Astrocyte (in vitro differentiated cells and primary cell): Measurements from ENCODE around the gene LRCH1. TPM values are rescaled to one million over a fixed set of nuclear protein-coding genes. Genes with fewer than 3 reads are reported as not detected.

Experiments
- DNase-seq: peaks from one replicate; pipeline ENCODE4 v3.0.0-alpha.2; 2010; ENCODE audit warnings: low read depth
- FAIRE-seq: peaks from 2 replicates; lab custom pipeline; 2011; peaks lifted over from hg19 to GRCh38; lab: Jason Lieb, UNC
- H2AFZ ChIP-seq: 2 replicates; pipeline ENCODE4 v1.6.0; 2012; ENCODE audit warnings: low read depth, low read length, inconsistent platforms
- H3K27ac ChIP-seq: 2 replicates; pipeline ENCODE4 v1.5.1; 2011; ENCODE audit warnings: low read depth, low read length, inconsistent platforms
- H3K27me3 ChIP-seq: 2 replicates; pipeline ENCODE4 v1.6.0; 2011; ENCODE audit warnings: low read length, inconsistent platforms; ENCODE audit not compliant: insufficient read depth
- H3K36me3 ChIP-seq: 2 replicates; pipeline ENCODE4 v1.5.1; 2011; ENCODE audit warnings: low read length, inconsistent platforms; ENCODE audit not compliant: insufficient read depth
- H3K4me1 ChIP-seq: 2 replicates; pipeline ENCODE4 v1.5.1; 2011; ENCODE audit warnings: low read length, inconsistent platforms; ENCODE audit not compliant: insufficient read depth
- H3K4me2 ChIP-seq: 2 replicates; pipeline ENCODE4 v1.6.0; 2012; ENCODE audit warnings: low read length, inconsistent platforms
- H3K4me3 ChIP-seq: 2 replicates; pipeline ENCODE4 v1.5.1; 2011; ENCODE audit warnings: low read depth, mild to moderate bottlenecking, low read length, inconsistent platforms; ENCODE audit not compliant: insufficient read depth
- H3K79me2 ChIP-seq: 2 replicates; pipeline ENCODE4 v1.6.0; 2012; ENCODE audit warnings: mild to moderate bottlenecking, low read length, inconsistent platforms; ENCODE audit not compliant: insufficient read depth
- H3K9ac ChIP-seq: 2 replicates; pipeline ENCODE4 v1.6.0; 2012; ENCODE audit warnings: mild to moderate bottlenecking, low read length, inconsistent platforms
- H3K9me3 ChIP-seq: 2 replicates; pipeline ENCODE4 v1.5.1; 2012; ENCODE audit warnings: low read depth, mild to moderate bottlenecking, low read length, inconsistent platforms; ENCODE audit not compliant: insufficient read depth
- H4K20me1 ChIP-seq: 2 replicates; pipeline ENCODE4 v1.6.0; 2012; ENCODE audit warnings: low read length, inconsistent platforms; ENCODE audit not compliant: insufficient read depth
- H3K27ac Mint-ChIP-seq: one replicate; pipeline ENCODE4 v1.8.0; 2021; ENCODE audit warnings: mild to moderate bottlenecking, mixed read lengths; ENCODE audit not compliant: unreplicated experiment
- H3K27me3 Mint-ChIP-seq: one replicate; pipeline ENCODE4 v1.8.0; 2021; ENCODE audit warnings: low read depth, mixed read lengths; ENCODE audit not compliant: unreplicated experiment
- H3K36me3 Mint-ChIP-seq: one replicate; pipeline ENCODE4 v1.8.0; 2021; ENCODE audit warnings: low read depth, mixed read lengths; ENCODE audit not compliant: unreplicated experiment
- H3K4me1 Mint-ChIP-seq: one replicate; pipeline ENCODE4 v1.8.0; 2021; ENCODE audit warnings: low read depth, mixed read lengths; ENCODE audit not compliant: unreplicated experiment
- H3K4me3 Mint-ChIP-seq: one replicate; pipeline ENCODE4 v1.8.0; 2021; ENCODE audit warnings: mild to moderate bottlenecking, moderate library complexity, mixed read lengths; ENCODE audit not compliant: unreplicated experiment
- H3K9me3 Mint-ChIP-seq: one replicate; pipeline ENCODE4 v1.8.0; 2021; ENCODE audit warnings: mild to moderate bottlenecking, mixed read lengths; ENCODE audit not compliant: unreplicated experiment
- EZH2 ChIP-seq: IDR thresholded peaks from 2 replicates; pipeline ENCODE4 v1.6.1; 2012; ENCODE audit warnings: mild to moderate bottlenecking, low read length, inconsistent platforms; ENCODE audit not compliant: insufficient read depth
- total RNA-seq: library from RNA; stranded (reverse); gene quantifications from 2 replicates; pipeline ENCODE4 v1.2.1, GENCODE V29; 2021
- TF ChIP-seq, protein P1 (sequence below): IDR thresholded peaks from 2 replicates; pipeline ENCODE4 v1.5.1; 2011; ENCODE audit warnings: low read depth, mild to moderate bottlenecking, inconsistent platforms, low read length, moderate library complexity; ENCODE audit not compliant: insufficient read depth

The LRCH1 gene
- total RNA-seq, 1 donor from 2014 or later: 17.7 TPM

DNA sequence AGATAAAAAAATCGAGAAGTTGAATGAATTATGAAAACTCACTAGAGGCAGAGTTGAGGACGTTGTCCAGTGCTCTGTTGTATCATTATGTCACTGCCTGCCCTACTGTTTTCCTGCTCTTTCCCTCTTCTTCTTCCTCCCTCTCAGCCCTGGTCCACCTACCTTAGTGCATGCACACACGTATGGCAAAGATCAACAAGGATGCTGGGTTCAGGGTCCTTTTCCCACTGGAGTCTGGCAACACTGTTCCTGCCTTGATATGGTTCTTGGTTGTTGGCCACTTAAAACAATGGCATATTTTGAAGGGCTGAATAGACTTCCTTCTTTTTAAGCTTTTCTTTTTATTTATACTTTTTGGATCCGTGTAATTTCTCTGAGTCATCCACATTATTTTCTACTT, 74.5 kb downstream of the LRCH1 start:
- no peak overlapping the region for H3K4me2 ChIP-seq
- peaks cover 80% of the 10 kb centered on the region for H3K79me2 ChIP-seq
- H3K36me3 ChIP-seq: no peaks in the 10 kb centered on the region
- DNase-seq (no peak), FAIRE-seq (no peak)
- Mint-ChIP-seq H3K36me3 (no peaks in the 10 kb centered on the region), H3K4me3 (no peak overlapping the region), H3K4me1 (peaks cover 32% of the 10 kb centered on the region), H3K27ac (no peak overlapping the region), H3K27me3 (no peaks in the 10 kb centered on the region), H3K9me3 (no peaks in the 10 kb centered on the region)
- peaks cover 7% of the 10 kb centered on the region for H3K4me1 ChIP-seq
- H3K9me3 ChIP-seq: no peaks in the 10 kb centered on the region
- no peak overlapping the region for H3K27ac ChIP-seq
- no peak overlapping the region for H2AFZ ChIP-seq
- H4K20me1 ChIP-seq: peaks cover 67% of the 10 kb centered on the region
- H3K27me3 ChIP-seq: no peaks in the 10 kb centered on the region
- H3K4me3 ChIP-seq: no peak overlapping the region
- no peak overlapping the region for H3K9ac ChIP-seq
- no peak for TF ChIP-seq EZH2
- TF ChIP-seq, protein P1, sequence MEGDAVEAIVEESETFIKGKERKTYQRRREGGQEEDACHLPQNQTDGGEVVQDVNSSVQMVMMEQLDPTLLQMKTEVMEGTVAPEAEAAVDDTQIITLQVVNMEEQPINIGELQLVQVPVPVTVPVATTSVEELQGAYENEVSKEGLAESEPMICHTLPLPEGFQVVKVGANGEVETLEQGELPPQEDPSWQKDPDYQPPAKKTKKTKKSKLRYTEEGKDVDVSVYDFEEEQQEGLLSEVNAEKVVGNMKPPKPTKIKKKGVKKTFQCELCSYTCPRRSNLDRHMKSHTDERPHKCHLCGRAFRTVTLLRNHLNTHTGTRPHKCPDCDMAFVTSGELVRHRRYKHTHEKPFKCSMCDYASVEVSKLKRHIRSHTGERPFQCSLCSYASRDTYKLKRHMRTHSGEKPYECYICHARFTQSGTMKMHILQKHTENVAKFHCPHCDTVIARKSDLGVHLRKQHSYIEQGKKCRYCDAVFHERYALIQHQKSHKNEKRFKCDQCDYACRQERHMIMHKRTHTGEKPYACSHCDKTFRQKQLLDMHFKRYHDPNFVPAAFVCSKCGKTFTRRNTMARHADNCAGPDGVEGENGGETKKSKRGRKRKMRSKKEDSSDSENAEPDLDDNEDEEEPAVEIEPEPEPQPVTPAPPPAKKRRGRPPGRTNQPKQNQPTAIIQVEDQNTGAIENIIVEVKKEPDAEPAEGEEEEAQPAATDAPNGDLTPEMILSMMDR: no peak

DNA sequence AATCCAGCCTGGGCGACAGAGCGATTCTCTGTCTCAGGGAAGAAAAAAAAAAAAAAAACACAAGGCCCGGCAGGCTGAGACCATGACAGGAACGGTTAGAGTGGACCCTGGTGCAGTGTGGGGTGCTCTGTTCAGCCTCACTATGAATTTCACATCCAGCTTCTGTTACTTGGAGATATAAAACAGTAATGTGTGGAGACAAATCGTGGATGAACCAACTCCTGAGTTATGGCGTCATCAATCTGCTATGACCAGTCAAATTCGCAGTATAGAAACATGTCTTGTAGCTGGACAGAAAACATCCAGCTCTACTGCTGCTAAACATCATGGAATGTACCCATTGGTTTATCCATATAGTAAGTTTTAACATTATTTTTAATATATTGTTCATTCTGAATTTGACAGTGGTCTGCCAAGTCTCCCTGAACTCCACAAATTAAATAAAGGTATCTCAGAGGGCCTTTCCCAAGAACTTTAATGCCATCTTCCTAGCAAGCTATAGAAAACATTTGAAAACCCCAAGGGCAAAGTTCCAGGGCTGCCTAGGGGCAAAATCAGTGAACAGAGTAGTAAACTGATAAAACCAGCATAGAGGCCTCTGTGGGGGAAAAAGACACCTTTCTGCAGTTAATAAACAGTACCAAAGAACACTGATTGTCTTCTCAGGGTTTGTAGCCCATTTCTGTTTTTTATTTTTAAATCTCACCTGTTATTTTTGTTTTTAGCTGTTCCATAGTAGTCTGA, 75.8 kb downstream of the LRCH1 start:
- H3K4me1 ChIP-seq: peaks cover 9% of the 10 kb centered on the region
- H2AFZ ChIP-seq: no peak overlapping the region
- H3K27me3 ChIP-seq: no peaks in the 10 kb centered on the region
- H3K4me1 Mint-ChIP-seq: peaks cover 32% of the 10 kb centered on the region
- H3K36me3 Mint-ChIP-seq: no peaks in the 10 kb centered on the region
- no peaks in the 10 kb centered on the region for H3K9me3 Mint-ChIP-seq
- FAIRE-seq: no peak
- no peak overlapping the region for H3K4me2 ChIP-seq
- no peak overlapping the region for H3K4me3 Mint-ChIP-seq
- no peak for DNase-seq
- H3K9me3 ChIP-seq: no peaks in the 10 kb centered on the region
- TF ChIP-seq EZH2: no peak
- TF ChIP-seq, protein P1: no peak
- H4K20me1 ChIP-seq: peaks cover 56% of the 10 kb centered on the region
- H3K27me3 Mint-ChIP-seq: no peaks in the 10 kb centered on the region
- no peak overlapping the region for H3K4me3 ChIP-seq
- H3K9ac ChIP-seq: no peak overlapping the region
- H3K27ac Mint-ChIP-seq: no peak overlapping the region
- no peak overlapping the region for H3K27ac ChIP-seq
- no peaks in the 10 kb centered on the region for H3K36me3 ChIP-seq
- H3K79me2 ChIP-seq: peaks cover 75% of the 10 kb centered on the region

DNA sequence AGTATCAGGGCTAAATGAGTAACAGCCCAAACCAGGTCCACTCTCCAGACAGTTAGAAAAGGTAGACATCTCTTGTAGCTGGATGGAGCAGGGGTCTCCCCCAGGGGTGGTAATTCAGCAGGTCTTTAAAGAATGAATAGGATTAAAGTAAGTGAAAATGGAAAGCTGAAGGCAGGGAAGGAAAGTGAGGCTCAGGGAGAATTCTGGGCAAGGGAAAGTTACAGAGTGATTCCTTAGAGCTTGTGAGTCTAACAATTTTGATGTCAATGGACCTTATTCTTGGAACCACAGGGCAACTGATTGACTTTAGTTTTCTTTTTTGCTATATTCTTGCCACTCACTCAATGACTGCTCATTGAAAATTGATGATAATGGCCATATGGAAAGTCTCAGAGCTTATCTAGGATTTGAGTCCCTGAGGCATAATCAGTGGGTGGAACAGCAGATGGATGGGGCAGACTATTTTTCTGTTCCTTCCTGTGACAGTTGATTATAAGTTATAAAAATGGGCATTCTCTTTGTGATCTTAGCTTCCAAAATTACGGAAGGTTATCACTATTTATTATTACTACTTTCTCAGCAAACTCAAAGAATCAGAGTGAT, 76.9 kb downstream of the LRCH1 start:
- FAIRE-seq (no peak), DNase-seq (no peak)
- no peaks in the 10 kb centered on the region for H3K27me3 ChIP-seq
- H3K4me2 ChIP-seq: no peak overlapping the region
- no peaks in the 10 kb centered on the region for H3K9me3 Mint-ChIP-seq
- H3K36me3 ChIP-seq: no peaks in the 10 kb centered on the region
- H3K4me3 ChIP-seq: no peak overlapping the region
- no peak overlapping the region for H3K27ac ChIP-seq
- peaks cover 9% of the 10 kb centered on the region for H3K4me1 ChIP-seq
- H2AFZ ChIP-seq: no peak overlapping the region
- no peaks in the 10 kb centered on the region for H3K9me3 ChIP-seq
- no peaks in the 10 kb centered on the region for H3K27me3 Mint-ChIP-seq
- peaks cover 38% of the 10 kb centered on the region for H3K4me1 Mint-ChIP-seq
- H4K20me1 ChIP-seq: peaks cover 54% of the 10 kb centered on the region
- H3K9ac ChIP-seq: no peak overlapping the region
- no peak overlapping the region for H3K4me3 Mint-ChIP-seq
- TF ChIP-seq, protein P1: no peak
- no peak for TF ChIP-seq EZH2
- no peak overlapping the region for H3K27ac Mint-ChIP-seq
- no peaks in the 10 kb centered on the region for H3K36me3 Mint-ChIP-seq
- peaks cover 74% of the 10 kb centered on the region for H3K79me2 ChIP-seq
